WI38 (cell line): ENCODE data around the gene TMEM120B.

Source experiments
- H3K4me3 ChIP-seq: 2 replicates; pipeline ENCODE4 v1.5.1; 2011; ENCODE audit warnings: low read depth, mild to moderate bottlenecking, control low read depth, low read length
- TF ChIP-seq, protein P1 (sequence below): IDR thresholded peaks from 2 replicates; pipeline ENCODE4 v1.5.1; 2012; ENCODE audit warnings: low read depth, mild to moderate bottlenecking, control low read depth, low read length

TMEM120B gene

DNA sequence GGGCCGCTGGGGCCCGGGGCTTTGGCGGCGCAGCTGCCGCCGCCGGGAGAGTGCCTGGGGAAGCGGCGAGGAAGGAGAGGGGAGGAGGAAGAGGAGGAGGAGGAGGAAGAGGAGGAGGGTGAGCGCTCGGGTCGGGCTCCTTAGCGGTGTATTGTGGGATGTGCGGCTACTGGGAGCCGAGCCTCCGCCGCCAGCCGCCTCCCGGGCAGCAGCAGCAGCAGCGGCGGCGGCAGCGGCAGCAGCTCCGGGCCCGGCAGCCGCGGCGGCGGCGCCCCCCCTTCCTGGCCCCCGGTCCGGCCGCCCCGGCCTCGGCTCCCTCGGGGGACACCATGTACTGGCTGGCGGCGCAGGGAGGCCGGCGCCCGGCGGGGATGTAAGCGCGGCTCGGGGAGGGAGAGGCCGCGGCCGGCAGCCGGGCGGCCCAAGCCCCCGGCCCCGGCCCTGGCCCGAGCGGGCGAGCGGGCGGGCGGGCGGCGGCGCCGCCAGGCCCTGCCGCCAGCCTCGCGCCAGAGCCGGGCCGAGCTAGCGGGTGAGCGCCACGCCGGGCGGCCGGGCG lies 91.4 kb downstream of the TMEM120B start, which contains the start of gene SETD1B:
Gene SETD1B, plus strand, starts transcription at position 149 of the 556 bp plus-strand sequence. CDS start 729 bp downstream, outside the sequence.
- TF ChIP-seq, protein P1, sequence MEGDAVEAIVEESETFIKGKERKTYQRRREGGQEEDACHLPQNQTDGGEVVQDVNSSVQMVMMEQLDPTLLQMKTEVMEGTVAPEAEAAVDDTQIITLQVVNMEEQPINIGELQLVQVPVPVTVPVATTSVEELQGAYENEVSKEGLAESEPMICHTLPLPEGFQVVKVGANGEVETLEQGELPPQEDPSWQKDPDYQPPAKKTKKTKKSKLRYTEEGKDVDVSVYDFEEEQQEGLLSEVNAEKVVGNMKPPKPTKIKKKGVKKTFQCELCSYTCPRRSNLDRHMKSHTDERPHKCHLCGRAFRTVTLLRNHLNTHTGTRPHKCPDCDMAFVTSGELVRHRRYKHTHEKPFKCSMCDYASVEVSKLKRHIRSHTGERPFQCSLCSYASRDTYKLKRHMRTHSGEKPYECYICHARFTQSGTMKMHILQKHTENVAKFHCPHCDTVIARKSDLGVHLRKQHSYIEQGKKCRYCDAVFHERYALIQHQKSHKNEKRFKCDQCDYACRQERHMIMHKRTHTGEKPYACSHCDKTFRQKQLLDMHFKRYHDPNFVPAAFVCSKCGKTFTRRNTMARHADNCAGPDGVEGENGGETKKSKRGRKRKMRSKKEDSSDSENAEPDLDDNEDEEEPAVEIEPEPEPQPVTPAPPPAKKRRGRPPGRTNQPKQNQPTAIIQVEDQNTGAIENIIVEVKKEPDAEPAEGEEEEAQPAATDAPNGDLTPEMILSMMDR: no peak
- H3K4me3 ChIP-seq: peak within 1 kb of the TSS; percentile 80

DNA sequence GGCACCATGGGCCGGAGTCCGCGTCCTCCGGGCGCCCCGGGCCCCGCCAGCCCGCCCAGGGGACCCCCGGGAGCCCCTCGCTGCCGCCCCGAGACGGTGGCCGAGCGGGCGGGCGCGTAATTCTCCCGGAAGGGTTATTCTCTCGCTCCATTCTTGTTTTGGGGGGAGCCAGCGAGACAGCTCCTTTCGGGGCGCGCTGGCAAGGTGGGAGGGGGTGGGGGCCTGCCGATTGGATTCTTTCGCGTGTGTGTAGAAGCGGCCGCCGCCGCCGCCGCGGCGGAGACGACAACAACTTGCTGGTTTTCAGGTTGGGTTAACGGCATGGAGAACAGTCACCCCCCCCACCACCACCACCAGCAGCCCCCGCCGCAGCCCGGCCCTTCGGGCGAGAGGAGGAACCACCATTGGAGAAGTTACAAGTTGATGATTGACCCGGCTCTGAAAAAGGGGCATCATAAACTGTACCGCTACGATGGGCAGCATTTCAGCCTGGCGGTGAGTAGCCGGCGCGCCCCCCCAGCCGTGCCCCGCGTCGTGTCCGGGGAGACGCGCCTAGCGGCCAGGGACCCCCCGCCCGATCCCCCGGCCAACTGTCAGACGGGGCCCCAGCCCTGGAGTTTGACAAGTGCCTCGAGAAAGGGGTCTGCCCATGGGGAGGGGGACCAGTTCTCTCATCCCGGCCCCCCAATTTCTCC lies 92.0 kb downstream of the TMEM120B start:
- TF ChIP-seq, protein P1: no peak

DNA sequence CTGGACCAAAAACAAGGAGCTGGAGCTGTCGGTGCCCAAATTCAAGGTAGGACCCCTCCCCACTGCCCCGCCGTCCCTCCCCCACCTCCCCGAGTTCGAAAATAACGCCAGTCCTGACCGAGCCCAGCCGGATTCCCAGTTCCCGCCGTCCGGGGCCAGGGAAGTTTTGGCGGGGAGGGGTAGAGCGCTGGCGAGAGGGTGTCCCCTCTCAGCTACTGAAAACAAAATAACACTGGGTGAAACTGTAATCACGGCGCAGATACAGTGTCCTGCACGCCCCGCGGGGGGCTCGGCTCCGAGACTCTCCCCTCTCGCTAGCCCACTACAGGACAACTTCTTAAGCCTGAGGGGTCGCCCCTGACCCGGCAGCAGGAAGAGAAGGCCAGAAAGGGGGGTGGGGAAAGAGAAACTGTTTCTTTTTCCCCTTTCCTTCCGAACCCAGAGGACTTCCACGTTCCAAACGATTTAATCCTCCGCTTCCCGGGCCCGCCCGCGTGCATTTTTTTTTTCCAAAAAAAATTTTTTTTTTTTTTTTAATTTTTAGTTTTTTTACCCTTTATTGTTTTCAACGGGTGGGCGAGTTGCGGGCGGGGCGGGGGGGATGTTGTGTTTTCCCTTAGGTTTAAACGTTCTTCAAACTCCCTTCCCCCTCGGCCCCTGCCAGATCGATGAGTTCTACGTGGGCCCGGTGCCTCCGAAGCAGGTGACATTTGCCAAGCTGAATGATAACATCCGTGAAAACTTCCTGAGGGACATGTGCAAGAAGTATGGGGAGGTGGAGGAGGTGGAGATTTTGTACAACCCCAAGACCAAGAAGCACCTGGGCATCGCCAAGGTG lies 92.8 kb downstream of the TMEM120B start:
- TF ChIP-seq, protein P1: no peak
- peak overlapping the region; percentile 80 for H3K4me3 ChIP-seq

More for the DNA sequence above, 92.0 kb downstream of the TMEM120B start:
- H3K4me3 ChIP-seq: peak overlapping the region; percentile 80

DNA sequence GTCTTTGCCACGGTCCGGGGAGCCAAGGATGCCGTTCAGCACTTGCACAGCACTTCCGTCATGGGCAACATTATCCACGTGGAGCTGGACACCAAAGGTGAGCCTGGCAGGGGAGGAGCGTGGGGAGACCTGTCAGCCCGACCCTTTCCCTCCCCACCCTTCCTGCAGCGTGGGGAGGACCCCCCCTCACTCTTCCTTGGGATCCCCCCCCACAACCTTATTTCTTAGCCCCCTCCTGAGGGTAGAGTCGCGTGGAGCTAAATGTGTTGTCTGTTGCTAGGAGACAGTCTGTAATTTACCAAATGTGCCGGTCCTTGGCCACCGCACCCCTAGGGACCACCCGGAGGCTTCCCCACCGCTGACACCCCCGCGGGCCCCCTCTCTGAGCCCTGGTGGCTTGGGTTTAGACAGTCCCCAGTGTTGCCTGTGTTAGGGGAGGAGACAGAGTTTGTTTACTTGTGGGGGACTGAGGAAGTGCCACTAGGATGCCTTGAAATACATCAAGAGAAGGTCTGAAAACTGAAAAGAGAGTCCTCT lies 93.5 kb downstream of the TMEM120B start:
- peak overlapping the region; percentile 80 for H3K4me3 ChIP-seq

DNA sequence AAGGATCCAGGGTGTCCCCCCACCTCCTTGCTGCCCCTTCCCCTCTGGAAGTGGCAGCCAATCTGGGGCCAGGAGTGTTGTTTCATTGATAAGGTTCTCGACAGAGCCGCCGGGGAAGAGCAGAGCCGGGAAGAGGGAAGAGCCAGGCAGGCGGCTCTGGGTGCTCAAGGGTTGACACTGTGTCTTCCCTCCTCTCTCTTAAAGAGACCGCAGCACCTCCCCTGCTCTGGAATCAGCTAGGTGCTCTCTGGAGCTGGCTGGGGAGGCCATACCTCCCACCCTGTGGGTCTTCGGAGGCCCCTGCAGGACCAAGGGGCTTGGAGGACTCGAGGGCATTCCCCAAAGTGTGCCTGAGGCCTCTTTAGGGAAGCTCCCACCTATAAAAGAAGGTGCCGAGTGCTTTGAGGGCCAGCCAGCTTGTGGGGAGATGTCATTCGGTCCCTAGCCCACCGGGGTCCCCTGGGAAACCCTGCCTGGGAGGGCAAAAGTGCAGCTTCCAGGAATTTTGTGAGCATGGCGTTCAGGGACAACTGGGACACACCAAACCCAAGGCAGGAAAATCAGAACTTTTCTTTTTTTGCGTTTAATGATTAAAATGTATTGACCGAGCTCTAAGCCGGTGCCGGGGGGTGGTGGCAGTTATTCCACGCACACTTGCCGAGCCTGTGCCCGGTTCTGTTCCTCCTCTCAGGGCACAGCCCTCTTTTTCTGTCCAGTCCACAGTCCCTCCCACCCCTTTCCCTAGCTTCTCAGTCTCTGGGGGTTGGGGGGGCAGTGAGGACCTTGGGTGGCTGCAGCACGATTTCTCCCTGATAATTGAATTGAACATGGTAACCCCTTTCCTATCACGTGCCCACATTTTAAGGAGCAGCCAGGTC lies 94.2 kb downstream of the TMEM120B start:
- TF ChIP-seq, protein P1: no peak
- peak overlapping the region; percentile 80 for H3K4me3 ChIP-seq

More for the DNA sequence above, 93.5 kb downstream of the TMEM120B start:
- TF ChIP-seq, protein P1: no peak

DNA sequence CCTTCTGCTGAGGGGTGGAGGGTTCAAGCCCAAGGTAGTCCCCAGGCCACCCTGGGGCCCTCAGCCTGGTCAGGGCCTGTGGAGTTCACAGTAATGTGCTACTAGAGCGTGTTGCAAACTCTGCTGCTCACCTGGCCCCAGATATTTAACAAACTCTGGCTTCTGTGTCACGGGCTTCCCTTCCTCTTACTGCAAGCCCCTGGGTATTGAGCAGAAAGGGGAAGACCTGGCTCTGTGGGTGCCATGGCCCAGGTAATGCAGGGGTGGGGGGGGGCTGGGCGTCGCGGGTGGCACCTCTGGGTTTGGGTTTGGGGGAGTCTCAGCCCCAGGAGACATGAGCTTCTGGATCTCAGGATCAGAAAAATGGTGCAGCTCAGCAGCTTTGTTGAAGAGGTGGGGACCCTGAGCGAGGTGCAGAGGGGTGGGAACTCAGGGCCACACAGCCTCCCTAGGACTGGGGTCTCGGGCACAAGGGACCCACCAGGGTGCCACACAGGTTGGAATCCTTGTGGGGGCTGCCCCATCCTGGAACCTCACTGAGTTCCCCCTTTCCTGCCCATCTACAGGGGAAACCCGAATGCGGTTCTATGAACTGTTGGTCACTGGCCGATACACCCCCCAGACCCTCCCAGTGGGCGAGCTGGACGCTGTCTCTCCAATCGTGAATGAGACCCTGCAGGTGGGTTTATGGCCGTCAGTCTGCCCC lies 95.2 kb downstream of the TMEM120B start:
- no peak overlapping the region for H3K4me3 ChIP-seq

More for the DNA sequence above, 95.2 kb downstream of the TMEM120B start:
- TF ChIP-seq, protein P1: no peak
